ENCODE data around the gene TRIP10. TPM values are rescaled to one million over a fixed set of nuclear protein-coding genes. Genes with fewer than 3 reads are reported as not detected.
"Not testable (repeated sequence)": the region's sequence is repeated elsewhere in the genome, so short reads cannot be mapped to it uniquely, and the experiment has no call there.

Gene TRIP10
- total RNA-seq, 1 donor from 2014 or later = 65.8 TPM

GRCh38 chr19:6772866-6773322 is 33.4 kb downstream of the TRIP10 start:
- DNase-seq = no peak
- TF ChIP-seq CTCF (IDR thresholded peaks at IDR 0.05) = no peak
- no peaks in the 10 kb centered on the region for H3K36me3 ChIP-seq
- H3K9me3 ChIP-seq = no peaks in the 10 kb centered on the region
- intact Hi-C loops (cut with DNase I) = no loop called here
- H3K27ac ChIP-seq = peak overlapping the region; percentile 72
- H3K27me3 ChIP-seq (ENCODE audit: low read depth) = no peaks in the 10 kb centered on the region
- ATAC-seq = no peak
- peaks cover 15% of the 10 kb centered on the region for H3K4me1 ChIP-seq
- H3K4me3 ChIP-seq = peak overlapping the region; percentile 69

DNA sequence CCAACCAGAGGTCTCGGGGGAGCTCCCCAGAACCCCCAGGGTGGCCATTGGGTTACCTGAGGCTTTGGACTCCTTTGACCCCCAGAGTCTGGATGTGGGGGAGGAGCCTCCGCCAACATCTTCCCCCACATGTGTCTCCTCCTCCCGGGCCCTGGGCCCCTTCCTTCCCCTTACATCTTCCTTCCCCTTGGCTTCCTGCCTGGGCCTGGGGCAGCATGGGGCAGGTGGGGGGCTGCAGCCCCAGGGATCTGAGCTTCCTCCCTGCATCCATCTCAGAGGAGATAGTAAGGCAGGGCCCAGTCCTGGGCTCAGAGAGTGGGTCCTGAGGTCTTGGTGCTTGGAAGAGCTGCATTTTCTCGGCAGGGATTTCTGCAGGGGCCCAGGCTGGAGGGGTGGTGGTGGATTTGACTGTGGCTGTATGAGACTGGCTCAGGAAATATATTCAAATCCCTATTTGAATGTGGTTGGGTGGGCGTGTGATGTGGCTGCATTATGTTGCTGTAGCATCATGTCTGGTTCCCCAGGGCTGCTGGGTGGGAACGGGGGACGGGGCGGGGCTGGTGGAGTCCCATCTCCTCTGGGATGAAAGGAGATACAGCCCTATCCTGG is 33.9 kb downstream of the TRIP10 start:
- Histone ChIP-seq H3K9me3 (no peaks in the 10 kb centered on the region), H3K4me3 (peak overlapping the region; percentile 69), H3K27me3 (ENCODE audit: low read depth) (no peaks in the 10 kb centered on the region), H3K27ac (peak overlapping the region; percentile 72), H3K4me1 (peaks cover 11% of the 10 kb centered on the region), H3K36me3 (no peaks in the 10 kb centered on the region)
- ATAC-seq = peak; percentile 53 to 59
- TF ChIP-seq CTCF (IDR thresholded peaks at IDR 0.05) = no peak
- DNase-seq = peak; percentile 73
- intact Hi-C loops (cut with DNase I) = no loop called here

- intact Hi-C loops (cut with DNase I) = no loop called here
- TF ChIP-seq CTCF (IDR thresholded peaks at IDR 0.05) = no peak
- no peak for ATAC-seq
- DNase-seq = no peak
- H3K9me3 ChIP-seq = no peaks in the 10 kb centered on the region
- H3K27ac ChIP-seq = no peak overlapping the region
- no peak overlapping the region for H3K4me3 ChIP-seq
- H3K27me3 ChIP-seq (ENCODE audit: low read depth) = no peaks in the 10 kb centered on the region
- H3K36me3 ChIP-seq = no peaks in the 10 kb centered on the region
- H3K4me1 ChIP-seq = peaks cover 11% of the 10 kb centered on the region
Measured at GRCh38 chr19:6774821-6775707, 35.6 kb downstream of the TRIP10 start.

- ATAC-seq; H3K27me3 ChIP-seq (ENCODE audit: low read depth); intact Hi-C loops (cut with DNase I); H3K27ac ChIP-seq; H3K4me3 ChIP-seq; H3K36me3 ChIP-seq; DNase-seq; H3K9me3 ChIP-seq: not testable (repeated sequence)
- peaks cover 11% of the 10 kb centered on the region for H3K4me1 ChIP-seq
Measured at GRCh38 chr19:6776045-6776444, 36.6 kb downstream of the TRIP10 start.

GRCh38 chr19:6776999-6777398 is 37.5 kb downstream of the TRIP10 start:
- no peak for TF ChIP-seq CTCF (IDR thresholded peaks at IDR 0.05)
- no peaks in the 10 kb centered on the region for H3K9me3 ChIP-seq
- intact Hi-C loops (cut with DNase I) = no loop called here
- no peaks in the 10 kb centered on the region for H3K27me3 ChIP-seq (ENCODE audit: low read depth)
- ATAC-seq = no peak
- DNase-seq = no peak
- H3K4me1 ChIP-seq = peaks cover 20% of the 10 kb centered on the region
- H3K27ac ChIP-seq = no peak overlapping the region
- no peaks in the 10 kb centered on the region for H3K36me3 ChIP-seq
- H3K4me3 ChIP-seq = no peak overlapping the region

DNA sequence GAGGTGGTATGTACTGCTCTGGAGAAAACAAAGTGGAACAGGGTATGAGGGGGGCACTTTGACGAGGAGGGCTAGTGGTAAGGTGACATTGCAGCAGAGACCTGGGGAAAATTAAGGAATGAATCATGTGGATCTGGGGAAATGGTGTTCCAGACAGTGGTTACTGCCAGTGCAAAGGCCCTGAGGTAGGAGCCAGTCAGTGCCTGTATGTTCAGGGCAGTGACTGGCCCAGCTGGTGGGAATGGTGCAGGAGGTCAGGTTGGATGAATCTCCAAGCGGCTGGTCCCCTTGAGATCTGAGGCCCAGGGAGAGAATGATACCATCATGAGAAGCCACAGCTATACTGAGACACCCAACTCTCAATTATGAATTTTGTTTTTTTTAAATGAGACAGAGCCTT is 38.0 kb downstream of the TRIP10 start:
- intact Hi-C loops (cut with DNase I) = no loop called here
- no peak for TF ChIP-seq CTCF (IDR thresholded peaks at IDR 0.05)
- no peaks in the 10 kb centered on the region for H3K36me3 ChIP-seq
- H3K4me1 ChIP-seq = peaks cover 22% of the 10 kb centered on the region
- ATAC-seq (no peak), DNase-seq (no peak)
- H3K27ac ChIP-seq = no peak overlapping the region
- no peaks in the 10 kb centered on the region for H3K9me3 ChIP-seq
- no peak overlapping the region for H3K4me3 ChIP-seq
- no peaks in the 10 kb centered on the region for H3K27me3 ChIP-seq (ENCODE audit: low read depth)

Measured in lower lobe of right lung (tissue), 2 donors.